Astrocyte (in vitro differentiated cells and primary cell): Measurements from ENCODE around the gene LPCAT3.

ENCODE experiments used
- CTCF ChIP-seq: IDR thresholded peaks from 2 replicates; pipeline ENCODE4 v1.5.1; 2011; ENCODE audit warnings: low read depth, mild to moderate bottlenecking, inconsistent platforms, low read length, moderate library complexity; ENCODE audit not compliant: insufficient read depth
- EZH2 ChIP-seq: IDR thresholded peaks from 2 replicates; pipeline ENCODE4 v1.6.1; 2012; ENCODE audit warnings: mild to moderate bottlenecking, low read length, inconsistent platforms; ENCODE audit not compliant: insufficient read depth

DNA sequence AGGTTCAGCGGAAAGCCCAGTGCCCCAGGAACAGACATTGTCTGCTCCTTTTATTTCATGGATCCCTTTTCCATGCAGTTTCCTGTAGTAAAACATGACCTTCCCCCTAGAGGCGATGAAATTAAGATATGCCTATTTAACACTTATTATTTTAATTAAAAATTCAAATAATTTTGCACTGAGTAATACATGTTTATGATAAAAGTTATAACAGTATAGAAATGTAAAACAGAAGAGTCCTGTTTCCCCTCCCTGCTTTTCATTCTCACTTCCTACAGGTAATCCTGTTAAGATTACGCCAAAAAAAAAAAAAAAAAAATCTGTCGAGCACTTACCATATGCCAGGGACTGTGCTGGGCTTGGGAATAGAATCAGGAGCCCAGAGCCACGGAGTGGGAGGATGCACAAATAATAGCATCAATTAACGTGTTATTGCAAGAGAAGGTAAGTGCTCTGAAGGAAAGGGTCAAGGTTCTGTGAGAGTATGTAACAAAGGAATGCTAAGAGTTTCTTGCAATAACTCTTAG lies 830 bp upstream of the LPCAT3 start:
- TF ChIP-seq CTCF (no peak), EZH2 (no peak)
